PC-3 (cell line): ENCODE measurements around the gene CXXC1.

Experiments
- CTCF ChIP-seq: fragments of 300-600 bp; sonication (generic); conservative IDR thresholded peaks from 2 replicates; pipeline ENCODE4 v1.5.1; 2017; ENCODE audit warnings: antibody characterized with exemption, low read depth, mild to moderate bottlenecking, low read length
- EZH2 ChIP-seq: fragments of 300-600 bp; sonication (generic); IDR thresholded peaks from one replicate; pipeline ENCODE4 v1.6.1; 2017; ENCODE audit warnings: antibody characterized with exemption, mild to moderate bottlenecking, low read length; ENCODE audit not compliant: unreplicated experiment

GRCh38 chr18:50311650-50312049 lies 24.2 kb upstream of the CXXC1 start:
- TF ChIP-seq CTCF (no peak), EZH2 (no peak)
